Activated B cell treated with CpG ODN at 0.5 μM for 24 hours (primary cell): ENCODE data around the gene FAM216B. TPM values are rescaled to one million over a fixed set of nuclear protein-coding genes. Genes with fewer than 3 reads are reported as not detected.

Experiments
- ATAC-seq: fragments of 200-7000 bp; cut with Tn5 transposase; one replicate; pipeline ENCODE4 v1.10.0; 2021; ENCODE audit warnings: low read depth, mild to moderate bottlenecking, moderate library complexity
- CTCF ChIA-PET: fragments of 350-600 bp; sonication (Branson Sonifier 250); formaldehyde crosslinking; loops from one replicate; lab custom pipeline; 2021; ENCODE audit warnings: antibody characterized with exemption; lab: Charles Lee
- POLR2A ChIA-PET: fragments of 350-600 bp; sonication (Branson Sonifier 250); formaldehyde crosslinking; loops from one replicate; lab custom pipeline; 2021; ENCODE audit warnings: antibody characterized with exemption; lab: Charles Lee
- DNase-seq: peaks from one replicate; pipeline ENCODE4 v3.0.0; 2022
- H3K27ac Mint-ChIP-seq: one replicate; pipeline ENCODE4 v1.8.0; 2020; ENCODE audit warnings: mixed read lengths
- H3K27me3 Mint-ChIP-seq: one replicate; pipeline ENCODE4 v1.8.0; 2021; ENCODE audit warnings: mixed read lengths
- H3K36me3 Mint-ChIP-seq: one replicate; pipeline ENCODE4 v1.8.0; 2021; ENCODE audit warnings: low read depth, mixed read lengths
- H3K4me1 Mint-ChIP-seq: one replicate; pipeline ENCODE4 v1.8.0; 2021; ENCODE audit warnings: mixed read lengths
- H3K4me3 Mint-ChIP-seq: one replicate; pipeline ENCODE4 v1.8.0; 2020; ENCODE audit warnings: mild to moderate bottlenecking, mixed read lengths
- H3K9me3 Mint-ChIP-seq: one replicate; pipeline ENCODE4 v1.8.0; 2020; ENCODE audit warnings: mixed read lengths
- CTCF ChIP-seq: fragments of 200-600 bp; IDR thresholded peaks from one replicate; pipeline ENCODE4 v1.8.0; 2022; ENCODE audit warnings: antibody characterized with exemption, mild to moderate bottlenecking
- intact Hi-C: fragments of 100-400 bp; cut with micrococcal nuclease; formaldehyde crosslinking; loops from one replicate; pipeline ENCODE4 v1.15.1; 2024
- total RNA-seq: library from RNA; stranded (reverse); gene quantifications from 2 replicates; pipeline ENCODE4 v1.2.3, GENCODE V29; 2022

The FAM216B gene
- total RNA-seq, 1 donor from 2014 or later, result not detected

GRCh38 chr13:42792154-42792553, 10.8 kb downstream of the FAM216B start:
- no peak overlapping the region for H3K27ac Mint-ChIP-seq
- ATAC-seq, result no peak
- TF ChIP-seq CTCF, result no peak
- H3K36me3 Mint-ChIP-seq, result no peaks in the 10 kb centered on the region
- H3K9me3 Mint-ChIP-seq, result peaks cover 7% of the 10 kb centered on the region
- intact Hi-C loops, result no loop called here
- no peak overlapping the region for H3K4me3 Mint-ChIP-seq
- H3K4me1 Mint-ChIP-seq, result no peaks in the 10 kb centered on the region
- POLR2A ChIA-PET, result no interaction called here
- H3K27me3 Mint-ChIP-seq, result peaks cover 9% of the 10 kb centered on the region
- CTCF ChIA-PET, result no interaction called here
- no peak for DNase-seq

- Mint-ChIP-seq H3K9me3 (no peaks in the 10 kb centered on the region), H3K27ac (no peak overlapping the region), H3K4me1 (no peaks in the 10 kb centered on the region), H3K4me3 (no peak overlapping the region), H3K36me3 (no peaks in the 10 kb centered on the region), H3K27me3 (peaks cover 12% of the 10 kb centered on the region)
- no peak for TF ChIP-seq CTCF
- ATAC-seq, result no peak
- intact Hi-C loops, result no loop called here
- no peak for DNase-seq
- CTCF ChIA-PET, result no interaction called here
- POLR2A ChIA-PET, result interaction anchor here (0.6 kb wide), 1 partner anchor 12 kb away, joined by 4 read pairs; no protein-coding TSS in a partner anchor
Observed at GRCh38 chr13:42794577-42795275, 13.3 kb downstream of the FAM216B start.

GRCh38 chr13:42795666-42796065, 14.3 kb downstream of the FAM216B start:
- ATAC-seq (no peak), DNase-seq (no peak)
- Mint-ChIP-seq H3K4me3 (no peak overlapping the region), H3K4me1 (no peaks in the 10 kb centered on the region), H3K27ac (no peak overlapping the region), H3K27me3 (peaks cover 12% of the 10 kb centered on the region), H3K36me3 (no peaks in the 10 kb centered on the region), H3K9me3 (no peaks in the 10 kb centered on the region)
- CTCF ChIA-PET, result no interaction called here
- no peak for TF ChIP-seq CTCF
- POLR2A ChIA-PET, result no interaction called here
- intact Hi-C loops, result no loop called here

- Mint-ChIP-seq H3K36me3 (no peaks in the 10 kb centered on the region), H3K4me3 (no peak overlapping the region), H3K27ac (no peak overlapping the region), H3K4me1 (no peaks in the 10 kb centered on the region), H3K27me3 (peaks cover 12% of the 10 kb centered on the region), H3K9me3 (peaks cover 2% of the 10 kb centered on the region)
- ChIA-PET CTCF (no interaction called here), POLR2A (no interaction called here)
- ATAC-seq (no peak), DNase-seq (no peak)
- intact Hi-C loops, result no loop called here
- TF ChIP-seq CTCF, result no peak
Observed at GRCh38 chr13:42796747-42797356, 15.5 kb downstream of the FAM216B start.

GRCh38 chr13:42798118-42798517, 16.7 kb downstream of the FAM216B start:
- peaks cover 4% of the 10 kb centered on the region for H3K9me3 Mint-ChIP-seq
- intact Hi-C loops, result no loop called here
- POLR2A ChIA-PET, result no interaction called here
- H3K4me3 Mint-ChIP-seq, result no peak overlapping the region
- no peak for ATAC-seq
- no peak overlapping the region for H3K27ac Mint-ChIP-seq
- H3K4me1 Mint-ChIP-seq, result no peaks in the 10 kb centered on the region
- DNase-seq, result no peak
- H3K36me3 Mint-ChIP-seq, result no peaks in the 10 kb centered on the region
- H3K27me3 Mint-ChIP-seq, result peaks cover 12% of the 10 kb centered on the region
- TF ChIP-seq CTCF, result no peak
- CTCF ChIA-PET, result no interaction called here
